Measurements from ENCODE around the gene ABCA6. TPM values are rescaled to one million over a fixed set of nuclear protein-coding genes. Genes with fewer than 3 reads are reported as not detected.
"Not testable (repeated sequence)": the region's sequence is repeated elsewhere in the genome, so short reads cannot be mapped to it uniquely, and the experiment has no call there.

The ABCA6 gene
- total RNA-seq, 1 experiment from 2014 or later, result not detected

DNA sequence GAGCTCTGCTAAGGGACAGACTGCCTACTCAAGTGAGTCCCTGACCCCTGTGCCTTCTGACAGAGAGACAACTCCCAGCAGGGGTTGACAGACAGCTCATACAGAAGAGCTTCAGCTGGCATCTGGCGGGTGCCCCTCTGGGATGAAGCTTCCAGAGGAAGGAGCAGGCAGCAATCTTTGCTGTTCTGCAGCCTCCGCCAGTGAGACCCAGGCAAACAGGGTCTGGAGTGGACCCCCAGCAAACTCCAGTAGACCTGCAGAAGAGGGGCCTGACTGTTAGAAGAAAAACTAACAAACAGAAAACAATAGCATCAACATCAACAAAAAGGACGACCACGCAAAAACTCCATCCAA is 70.5 kb downstream of the ABCA6 start:
- not testable (repeated sequence) for DNase-seq (ENCODE audit: low read depth)

DNA sequence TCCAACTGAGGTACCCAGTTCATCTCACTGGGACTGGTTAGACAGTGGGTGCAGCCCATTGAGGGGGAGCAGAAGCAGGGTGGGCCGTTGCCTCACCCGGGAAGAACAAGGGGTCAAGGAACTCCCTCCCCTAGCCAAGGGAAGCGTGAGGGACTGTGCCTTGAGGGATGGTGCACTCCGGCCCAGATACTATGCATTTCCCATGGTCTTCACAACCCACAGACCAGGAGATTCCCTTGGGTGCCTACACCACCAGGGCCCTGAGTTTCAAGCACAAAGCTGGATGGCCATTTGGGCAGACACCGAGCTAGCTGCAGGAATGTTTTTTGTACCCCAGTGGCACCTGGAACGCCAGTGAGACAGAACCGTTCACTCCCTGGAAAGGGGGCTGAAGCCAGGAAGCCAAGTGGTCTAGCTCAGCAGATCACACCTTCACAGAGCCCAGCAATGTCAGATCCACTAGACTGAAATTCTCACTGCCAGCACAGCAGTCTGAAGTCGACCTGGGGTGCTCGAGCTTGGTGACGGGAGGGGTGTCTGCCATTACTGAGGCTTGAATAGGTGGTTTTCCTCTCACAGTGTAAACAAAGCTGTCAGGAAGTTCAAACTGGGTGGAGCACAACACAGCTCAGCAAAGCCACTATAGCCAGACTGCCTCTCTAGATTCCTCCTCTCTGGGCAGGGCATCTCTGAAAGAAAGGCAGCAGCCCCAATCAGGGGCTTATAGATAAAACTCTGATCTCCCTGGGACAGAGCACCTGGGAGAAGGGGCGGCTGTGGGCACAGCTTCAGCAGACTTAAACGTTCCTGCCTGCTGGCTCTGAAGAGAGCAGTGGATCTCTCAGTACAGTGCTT is 71.1 kb downstream of the ABCA6 start:
- DNase-seq (ENCODE audit: low read depth), result not testable (repeated sequence)

GRCh38 chr17:69069226-69069750 is 72.4 kb downstream of the ABCA6 start:
- no peak for DNase-seq (ENCODE audit: low read depth)

DNA sequence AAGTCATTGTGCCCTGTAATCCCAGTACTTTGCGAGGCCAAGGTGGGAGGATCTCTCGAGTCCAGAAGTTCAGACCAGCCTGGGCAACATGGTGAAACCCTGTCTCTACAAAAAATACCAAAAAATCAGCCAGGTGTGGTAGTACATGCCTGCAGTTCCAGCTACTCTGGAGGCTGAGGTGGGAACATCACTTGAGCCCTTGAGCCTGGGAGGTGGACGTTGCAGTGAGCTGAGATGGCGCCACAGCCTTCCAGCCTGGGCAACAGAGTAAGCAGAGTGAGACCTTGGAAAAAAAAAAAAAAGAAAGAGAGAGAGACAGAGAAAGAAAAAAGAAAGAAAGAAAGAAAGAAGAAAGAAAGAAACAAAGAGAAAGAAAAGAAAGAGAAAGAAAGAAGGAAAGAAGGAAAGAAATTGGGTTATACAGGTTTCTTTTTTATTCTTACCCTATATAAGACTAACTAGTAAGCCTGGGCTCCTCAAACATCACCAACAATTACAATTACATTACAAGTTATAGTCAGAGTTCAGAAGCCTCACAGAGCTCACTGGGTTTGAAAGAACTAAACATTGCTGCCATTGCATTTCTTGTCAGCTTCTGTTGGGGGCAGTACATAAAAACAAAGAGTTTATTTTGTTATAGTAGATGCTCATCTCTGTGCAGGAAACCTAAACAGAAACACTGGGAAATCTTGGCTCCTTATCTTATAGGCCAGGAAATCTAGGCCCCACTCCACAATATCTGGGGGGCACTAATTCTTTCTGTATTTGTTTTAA is 74.2 kb downstream of the ABCA6 start:
- DNase-seq (ENCODE audit: low read depth), result no peak

DNA sequence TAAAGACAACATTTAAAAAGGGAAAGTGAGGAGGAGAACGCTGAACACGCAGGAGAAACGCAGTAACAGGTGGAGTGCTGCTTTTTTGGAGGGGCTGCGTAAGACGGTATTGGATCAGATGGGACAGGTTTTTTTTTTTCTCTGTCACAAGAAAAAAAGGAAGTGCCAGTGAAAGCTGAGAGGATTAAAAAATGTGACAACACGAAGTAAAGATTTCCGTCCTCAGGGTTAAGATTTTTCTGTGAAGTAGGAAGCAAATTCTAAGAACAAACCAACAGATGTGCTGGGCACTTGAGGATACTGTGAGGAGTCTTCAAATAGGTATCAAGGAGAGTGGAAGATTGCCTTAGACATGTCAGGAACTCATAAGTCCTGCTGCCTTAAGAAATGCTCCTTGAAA is 75.2 kb downstream of the ABCA6 start:
- DNase-seq (ENCODE audit: low read depth), result no peak

DNA sequence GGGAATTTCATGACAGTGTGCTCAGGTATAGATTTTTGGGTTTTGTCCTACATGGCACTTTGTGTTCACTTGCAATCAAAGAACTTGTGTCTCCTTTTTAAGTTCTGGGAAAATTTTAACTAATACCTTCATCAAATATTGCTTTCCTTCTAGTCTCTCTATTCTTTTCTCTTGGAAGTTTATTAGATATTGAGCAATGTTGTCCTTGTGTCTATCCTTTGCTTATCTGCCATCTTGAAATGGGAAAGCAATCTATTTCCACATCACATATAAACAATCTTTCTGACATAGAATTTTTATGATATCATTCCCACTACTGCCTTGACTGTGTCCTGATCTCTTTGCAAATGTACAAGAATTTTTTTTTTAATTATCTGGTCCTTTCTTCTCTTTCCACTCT is 76.6 kb downstream of the ABCA6 start:
- no peak for DNase-seq (ENCODE audit: low read depth)

DNA sequence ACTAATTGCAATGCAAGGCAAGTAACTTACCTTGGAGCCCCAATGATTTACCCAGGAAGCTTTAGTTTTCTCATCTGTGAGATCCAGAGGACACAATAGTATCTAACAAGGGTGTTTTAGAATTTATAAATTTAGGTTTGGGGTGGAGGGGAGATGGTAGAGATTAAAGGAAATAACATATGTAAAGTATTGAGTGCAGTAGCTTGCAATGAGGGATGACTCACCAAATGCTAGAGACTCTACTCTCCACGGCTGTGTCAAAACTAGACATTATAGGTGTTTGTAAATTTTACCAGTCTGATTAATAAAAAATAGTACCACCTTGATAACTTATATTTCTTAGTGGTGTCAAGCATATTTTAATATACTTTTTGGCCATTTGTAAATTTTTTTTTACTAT is 77.2 kb downstream of the ABCA6 start:
- DNase-seq (ENCODE audit: low read depth), result no peak

- DNase-seq (ENCODE audit: low read depth), result no peak
Measured at GRCh38 chr17:69064001-69064400, 77.7 kb downstream of the ABCA6 start.

GRCh38 chr17:69062860-69063581 is 78.7 kb downstream of the ABCA6 start:
- DNase-seq (ENCODE audit: low read depth), result no peak

DNA sequence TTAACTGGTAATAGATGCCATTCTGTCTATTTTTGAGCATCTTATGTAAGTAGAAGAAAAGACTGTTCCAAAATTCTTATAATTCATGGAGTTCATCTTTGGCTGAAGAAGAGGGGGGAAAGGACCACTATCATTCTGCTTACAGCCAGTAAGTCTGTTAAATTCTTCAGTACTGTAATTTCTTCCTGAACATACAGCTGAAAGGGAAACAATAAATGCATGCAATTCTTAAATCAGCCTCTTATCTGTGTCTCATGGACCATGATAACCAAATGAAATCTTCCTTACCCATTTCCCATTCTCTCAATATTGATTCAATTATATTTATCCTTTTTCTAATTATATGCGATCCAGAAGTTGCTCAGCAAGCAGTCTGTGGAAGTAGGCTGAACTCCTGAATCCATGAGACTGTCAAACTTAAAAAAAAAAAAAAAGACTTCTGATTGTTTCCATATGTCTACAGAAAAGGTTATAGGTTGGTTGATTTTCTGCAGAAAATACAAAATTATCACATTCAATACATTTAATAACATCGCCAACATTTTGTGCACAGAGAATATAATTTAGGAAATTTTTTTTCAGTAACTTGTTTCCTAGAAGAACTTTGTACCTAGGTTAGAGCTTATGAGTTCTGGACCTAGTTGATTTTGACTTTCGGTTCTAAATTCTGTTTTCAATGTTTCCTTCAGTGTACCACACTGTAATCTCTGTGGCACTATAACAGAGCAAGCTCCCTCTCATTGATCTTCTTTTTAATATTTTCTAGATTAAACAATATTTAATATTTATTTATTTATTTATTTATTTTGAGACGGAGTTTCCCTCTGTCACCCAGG is 79.8 kb downstream of the ABCA6 start:
- DNase-seq (ENCODE audit: low read depth), result no peak

DNA sequence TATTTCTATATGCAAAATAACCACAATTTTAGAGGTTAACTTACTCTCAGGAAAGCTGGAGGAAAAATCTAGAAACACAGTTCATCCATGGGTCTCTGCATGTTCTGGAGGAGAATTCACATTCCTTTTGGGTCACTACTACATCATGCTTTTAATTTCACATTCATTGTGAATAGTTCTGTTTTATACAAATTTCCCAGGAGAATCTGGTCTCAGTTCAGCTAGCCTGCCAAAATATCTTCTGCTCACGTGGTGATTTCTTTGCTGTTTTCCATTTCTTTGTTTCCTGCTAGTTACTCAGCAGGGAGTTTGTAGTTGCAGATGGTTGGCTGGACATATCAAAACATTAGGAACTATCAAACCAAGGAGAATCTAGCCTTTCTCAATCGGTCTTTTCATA is 80.9 kb downstream of the ABCA6 start, which contains the start of gene ABCA9:
ABCA9 (minus strand) TSS at position 106 of the 400 bp plus-strand sequence. CDS start 9,801 bp downstream, outside the sequence.
- DNase-seq (ENCODE audit: low read depth), result no peak

DNA sequence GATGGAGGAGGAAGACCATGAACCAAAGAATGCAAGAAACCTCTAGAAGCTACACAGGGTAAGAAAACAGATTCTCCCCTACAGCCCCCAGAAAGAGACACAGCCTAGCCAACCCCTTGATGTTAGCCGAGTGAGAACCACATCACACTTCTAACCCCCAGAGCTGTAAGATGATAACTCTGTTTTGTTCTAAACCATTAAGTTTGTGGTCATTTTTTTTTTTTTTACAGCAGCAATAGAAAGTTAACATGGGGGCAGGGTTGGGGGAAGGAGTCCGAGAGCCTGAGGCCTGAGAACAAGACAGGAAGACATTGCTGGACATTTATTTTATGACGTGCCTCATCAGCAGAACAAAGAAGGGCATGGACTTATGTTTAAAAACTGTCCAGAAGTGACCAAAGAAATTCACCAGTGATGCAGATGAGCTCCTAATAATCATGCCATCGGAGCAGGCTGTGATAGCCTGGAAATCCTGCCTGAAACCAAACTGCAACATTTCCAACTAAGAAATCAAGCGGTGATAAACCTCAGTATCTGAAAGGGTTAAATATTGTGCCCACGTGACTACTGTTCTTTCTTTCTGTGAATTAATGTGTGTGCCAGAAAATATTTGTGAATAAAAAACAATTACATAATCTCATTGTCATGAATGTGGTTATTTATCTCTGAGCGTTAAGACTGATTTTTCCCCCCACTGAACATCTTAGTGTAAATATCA is 82.1 kb downstream of the ABCA6 start:
- DNase-seq (ENCODE audit: low read depth), result no peak

GRCh38 chr17:69058165-69058564 is 83.5 kb downstream of the ABCA6 start:
- DNase-seq (ENCODE audit: low read depth), result peak; percentile 24

DNA sequence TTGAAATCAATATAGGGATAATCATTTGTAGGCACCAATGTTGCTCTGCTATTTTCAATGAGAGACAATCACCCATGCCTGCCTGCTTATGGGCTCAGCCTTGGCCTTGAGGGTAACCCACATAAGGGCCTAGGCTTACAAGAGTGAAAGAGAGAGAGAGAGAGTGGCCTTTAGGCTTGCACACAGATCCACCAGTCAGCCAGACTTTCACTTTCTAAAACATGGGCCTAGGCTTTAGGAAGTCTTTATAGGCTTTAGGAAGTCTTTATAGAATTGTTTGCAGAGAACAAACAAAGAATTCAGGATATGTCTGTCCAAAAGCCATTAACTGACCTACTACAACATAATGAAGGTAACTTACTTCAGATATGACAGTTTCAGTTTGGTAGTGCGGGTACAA is 84.4 kb downstream of the ABCA6 start:
- no peak for DNase-seq (ENCODE audit: low read depth)

- DNase-seq (ENCODE audit: low read depth), result no peak
Measured at GRCh38 chr17:69056179-69056823, 85.4 kb downstream of the ABCA6 start.

GRCh38 chr17:69055334-69055733 is 86.4 kb downstream of the ABCA6 start:
- DNase-seq (ENCODE audit: low read depth), result no peak

DNA sequence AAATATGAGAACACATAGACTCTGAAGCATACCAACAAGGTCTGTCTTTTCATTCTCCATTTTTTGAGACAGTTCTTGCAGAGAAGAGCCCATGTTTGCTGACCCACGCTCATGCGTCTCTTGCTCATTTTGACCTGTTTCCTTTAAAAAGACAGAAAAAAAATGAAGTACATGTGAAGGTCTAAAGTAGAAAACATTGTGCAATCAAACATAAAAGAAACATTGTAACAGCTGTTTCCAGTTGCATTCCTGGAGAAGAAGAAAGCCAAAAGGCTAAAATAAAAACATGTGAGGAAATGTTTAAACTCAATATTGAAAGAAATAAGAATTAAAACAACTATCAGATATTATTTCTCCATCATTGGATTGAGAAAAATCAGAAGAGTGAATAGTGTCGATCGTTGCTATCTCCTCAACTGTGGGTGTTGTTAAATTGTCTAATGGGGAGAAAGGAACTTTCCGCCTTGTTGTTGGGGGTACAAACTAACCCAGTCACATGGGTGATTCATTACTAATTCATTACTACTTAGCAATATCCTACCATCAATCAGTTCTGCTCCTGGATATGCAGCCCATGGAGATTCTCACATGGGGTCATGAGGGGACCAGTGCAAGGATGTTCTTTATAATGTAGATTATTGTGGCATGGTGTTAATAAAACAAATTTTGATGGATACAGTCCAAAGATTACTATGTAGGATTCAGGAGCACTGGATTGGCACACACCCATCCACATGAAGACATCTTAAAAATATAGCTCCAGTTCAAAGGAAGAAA is 90.5 kb downstream of the ABCA6 start:
- DNase-seq (ENCODE audit: low read depth), result no peak

DNA sequence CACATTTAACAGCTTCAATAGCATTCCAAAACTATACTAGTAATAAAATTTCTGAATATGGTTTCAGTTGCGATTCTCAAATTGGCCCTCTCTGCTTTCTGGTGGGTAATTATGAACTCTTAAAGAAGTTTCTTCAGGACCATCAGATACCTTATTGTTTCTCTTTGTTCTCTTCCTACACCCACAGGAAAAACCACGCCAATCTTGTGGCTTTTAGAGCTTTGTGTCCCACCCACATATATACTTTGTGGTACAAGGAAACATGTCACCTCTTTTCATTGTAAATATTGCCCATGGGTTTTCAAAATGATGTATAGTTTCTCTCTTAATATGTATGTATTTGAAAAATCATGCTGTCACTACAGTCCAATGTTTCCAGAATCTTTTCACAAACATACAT is 93.1 kb downstream of the ABCA6 start:
- no peak for DNase-seq (ENCODE audit: low read depth)
